Loucy (cell line): ENCODE measurements around the gene PRKN.

Experiments
- EZH2phosphoT487 ChIP-seq: fragments of 200-600 bp; IDR thresholded peaks from 2 replicates; pipeline ENCODE4 v1.6.1; 2018; ENCODE audit warnings: antibody characterized with exemption, mild to moderate bottlenecking, moderate library complexity, borderline replicate concordance
- TF ChIP-seq, protein P1 (sequence below): fragments of 200-600 bp; sonication (generic); conservative IDR thresholded peaks from 2 replicates; pipeline ENCODE4 v1.5.1; 2014; ENCODE audit warnings: mild to moderate bottlenecking, antibody characterized with exemption, low read length

GRCh38 chr6:161682982-161683381 is 1044.6 kb downstream of the PRKN start:
- TF ChIP-seq, protein P1, sequence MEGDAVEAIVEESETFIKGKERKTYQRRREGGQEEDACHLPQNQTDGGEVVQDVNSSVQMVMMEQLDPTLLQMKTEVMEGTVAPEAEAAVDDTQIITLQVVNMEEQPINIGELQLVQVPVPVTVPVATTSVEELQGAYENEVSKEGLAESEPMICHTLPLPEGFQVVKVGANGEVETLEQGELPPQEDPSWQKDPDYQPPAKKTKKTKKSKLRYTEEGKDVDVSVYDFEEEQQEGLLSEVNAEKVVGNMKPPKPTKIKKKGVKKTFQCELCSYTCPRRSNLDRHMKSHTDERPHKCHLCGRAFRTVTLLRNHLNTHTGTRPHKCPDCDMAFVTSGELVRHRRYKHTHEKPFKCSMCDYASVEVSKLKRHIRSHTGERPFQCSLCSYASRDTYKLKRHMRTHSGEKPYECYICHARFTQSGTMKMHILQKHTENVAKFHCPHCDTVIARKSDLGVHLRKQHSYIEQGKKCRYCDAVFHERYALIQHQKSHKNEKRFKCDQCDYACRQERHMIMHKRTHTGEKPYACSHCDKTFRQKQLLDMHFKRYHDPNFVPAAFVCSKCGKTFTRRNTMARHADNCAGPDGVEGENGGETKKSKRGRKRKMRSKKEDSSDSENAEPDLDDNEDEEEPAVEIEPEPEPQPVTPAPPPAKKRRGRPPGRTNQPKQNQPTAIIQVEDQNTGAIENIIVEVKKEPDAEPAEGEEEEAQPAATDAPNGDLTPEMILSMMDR, result no peak
- no peak for TF ChIP-seq EZH2phosphoT487
